Measurements from ENCODE around the gene CACNA1C.

DNA sequence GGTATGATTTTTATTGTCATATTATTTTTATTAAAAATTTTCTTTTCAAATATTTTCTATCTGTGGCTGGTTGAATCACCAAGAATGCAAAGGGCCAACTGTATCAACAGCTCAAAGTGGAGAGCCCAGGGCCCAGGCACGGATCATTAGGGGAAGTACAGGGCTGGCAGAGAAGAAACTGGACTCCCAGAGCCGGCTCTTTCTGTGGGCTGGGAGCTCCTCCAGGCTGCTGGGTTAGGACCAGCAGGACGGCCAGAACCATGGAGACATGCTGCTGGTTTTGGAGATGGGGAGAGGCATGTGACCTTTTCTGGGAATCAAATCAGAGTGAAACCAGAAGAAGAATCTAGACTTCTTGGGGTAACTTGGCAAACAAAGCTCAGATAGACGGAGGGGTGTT, 220.5 kb downstream of the CACNA1C start:
- TF ChIP-seq, protein P1, sequence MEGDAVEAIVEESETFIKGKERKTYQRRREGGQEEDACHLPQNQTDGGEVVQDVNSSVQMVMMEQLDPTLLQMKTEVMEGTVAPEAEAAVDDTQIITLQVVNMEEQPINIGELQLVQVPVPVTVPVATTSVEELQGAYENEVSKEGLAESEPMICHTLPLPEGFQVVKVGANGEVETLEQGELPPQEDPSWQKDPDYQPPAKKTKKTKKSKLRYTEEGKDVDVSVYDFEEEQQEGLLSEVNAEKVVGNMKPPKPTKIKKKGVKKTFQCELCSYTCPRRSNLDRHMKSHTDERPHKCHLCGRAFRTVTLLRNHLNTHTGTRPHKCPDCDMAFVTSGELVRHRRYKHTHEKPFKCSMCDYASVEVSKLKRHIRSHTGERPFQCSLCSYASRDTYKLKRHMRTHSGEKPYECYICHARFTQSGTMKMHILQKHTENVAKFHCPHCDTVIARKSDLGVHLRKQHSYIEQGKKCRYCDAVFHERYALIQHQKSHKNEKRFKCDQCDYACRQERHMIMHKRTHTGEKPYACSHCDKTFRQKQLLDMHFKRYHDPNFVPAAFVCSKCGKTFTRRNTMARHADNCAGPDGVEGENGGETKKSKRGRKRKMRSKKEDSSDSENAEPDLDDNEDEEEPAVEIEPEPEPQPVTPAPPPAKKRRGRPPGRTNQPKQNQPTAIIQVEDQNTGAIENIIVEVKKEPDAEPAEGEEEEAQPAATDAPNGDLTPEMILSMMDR (IDR thresholded peaks at IDR 0.05): no peak
- TF ChIP-seq EZH2 (IDR thresholded peaks at IDR 0.05; ENCODE audit: borderline replicate concordance, insufficient read depth, low read depth, low read length, poor library complexity, severe bottlenecking): no peak

All from B cell (primary cell).